Parathyroid adenoma (tissue), 2 donors: Measurements from ENCODE around the gene NDST1.

Experiments
- H2AFZ ChIP-seq: fragments of 300-600 bp; sonication (generic); one replicate; pipeline ENCODE4 v1.7.0; 2017; ENCODE audit warnings: antibody characterized with exemption, mild to moderate bottlenecking
- H3K27ac ChIP-seq: fragments of 300-600 bp; sonication (generic); one replicate; pipeline ENCODE4 v1.7.0; 2017
- H3K27me3 ChIP-seq: fragments of 300-600 bp; sonication (generic); one replicate; pipeline ENCODE4 v1.7.0; 2017; ENCODE audit warnings: low read length; ENCODE audit not compliant: control insufficient read depth, insufficient read depth
- H3K36me3 ChIP-seq: fragments of 300-600 bp; sonication (generic); one replicate; pipeline ENCODE4 v1.7.0; 2017; ENCODE audit warnings: low read length; ENCODE audit not compliant: control insufficient read depth, insufficient read depth
- H3K4me1 ChIP-seq: fragments of 300-600 bp; sonication (generic); one replicate; pipeline ENCODE4 v1.7.0; 2017; ENCODE audit warnings: control low read depth
- H3K4me2 ChIP-seq: fragments of 300-600 bp; sonication (generic); one replicate; pipeline ENCODE4 v1.7.0; 2017; ENCODE audit warnings: low read length
- H3K4me3 ChIP-seq: fragments of 300-600 bp; sonication (generic); one replicate; pipeline ENCODE4 v1.7.0; 2017; ENCODE audit warnings: low read depth, low read length
- H3K79me2 ChIP-seq: fragments of 300-600 bp; sonication (generic); one replicate; pipeline ENCODE4 v1.7.0; 2017; ENCODE audit warnings: control low read depth
- H3K9ac ChIP-seq: fragments of 300-600 bp; sonication (generic); one replicate; pipeline ENCODE4 v1.7.0; 2017; ENCODE audit warnings: mild to moderate bottlenecking
- H3K9me3 ChIP-seq: fragments of 300-600 bp; sonication (generic); one replicate; pipeline ENCODE4 v1.7.0; 2017; ENCODE audit warnings: low read length; ENCODE audit not compliant: control insufficient read depth
- TF ChIP-seq, protein P1 (sequence below): fragments of 300-600 bp; sonication (generic); IDR thresholded peaks from one replicate; pipeline ENCODE4 v1.7.0; 2017; ENCODE audit warnings: antibody characterized with exemption, mild to moderate bottlenecking
- donor health status: primary hyperparathyroidism.

NDST1 gene

GRCh38 chr5:150491876-150492275, 16.1 kb upstream of the NDST1 start:
- no peak overlapping the region for H3K4me3 ChIP-seq
- no peaks in the 10 kb centered on the region for H3K9me3 ChIP-seq
- no peak overlapping the region for H3K4me2 ChIP-seq
- TF ChIP-seq, protein P1, sequence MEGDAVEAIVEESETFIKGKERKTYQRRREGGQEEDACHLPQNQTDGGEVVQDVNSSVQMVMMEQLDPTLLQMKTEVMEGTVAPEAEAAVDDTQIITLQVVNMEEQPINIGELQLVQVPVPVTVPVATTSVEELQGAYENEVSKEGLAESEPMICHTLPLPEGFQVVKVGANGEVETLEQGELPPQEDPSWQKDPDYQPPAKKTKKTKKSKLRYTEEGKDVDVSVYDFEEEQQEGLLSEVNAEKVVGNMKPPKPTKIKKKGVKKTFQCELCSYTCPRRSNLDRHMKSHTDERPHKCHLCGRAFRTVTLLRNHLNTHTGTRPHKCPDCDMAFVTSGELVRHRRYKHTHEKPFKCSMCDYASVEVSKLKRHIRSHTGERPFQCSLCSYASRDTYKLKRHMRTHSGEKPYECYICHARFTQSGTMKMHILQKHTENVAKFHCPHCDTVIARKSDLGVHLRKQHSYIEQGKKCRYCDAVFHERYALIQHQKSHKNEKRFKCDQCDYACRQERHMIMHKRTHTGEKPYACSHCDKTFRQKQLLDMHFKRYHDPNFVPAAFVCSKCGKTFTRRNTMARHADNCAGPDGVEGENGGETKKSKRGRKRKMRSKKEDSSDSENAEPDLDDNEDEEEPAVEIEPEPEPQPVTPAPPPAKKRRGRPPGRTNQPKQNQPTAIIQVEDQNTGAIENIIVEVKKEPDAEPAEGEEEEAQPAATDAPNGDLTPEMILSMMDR = no peak
- no peak overlapping the region for H2AFZ ChIP-seq
- no peaks in the 10 kb centered on the region for H3K27me3 ChIP-seq
- peaks cover 21% of the 10 kb centered on the region for H3K79me2 ChIP-seq
- H3K9ac ChIP-seq = no peak overlapping the region
- peaks cover 26% of the 10 kb centered on the region for H3K4me1 ChIP-seq
- H3K27ac ChIP-seq = no peak overlapping the region
- H3K36me3 ChIP-seq = no peaks in the 10 kb centered on the region

- peaks cover 31% of the 10 kb centered on the region for H3K4me1 ChIP-seq
- H2AFZ ChIP-seq = no peak overlapping the region
- no peaks in the 10 kb centered on the region for H3K27me3 ChIP-seq
- H3K4me3 ChIP-seq = no peak overlapping the region
- TF ChIP-seq, protein P1 = no peak
- no peaks in the 10 kb centered on the region for H3K36me3 ChIP-seq
- H3K4me2 ChIP-seq = no peak overlapping the region
- H3K9ac ChIP-seq = no peak overlapping the region
- no peak overlapping the region for H3K27ac ChIP-seq
- H3K9me3 ChIP-seq = no peaks in the 10 kb centered on the region
- peaks cover 24% of the 10 kb centered on the region for H3K79me2 ChIP-seq
Observed at GRCh38 chr5:150492621-150493020, 15.3 kb upstream of the NDST1 start.

DNA sequence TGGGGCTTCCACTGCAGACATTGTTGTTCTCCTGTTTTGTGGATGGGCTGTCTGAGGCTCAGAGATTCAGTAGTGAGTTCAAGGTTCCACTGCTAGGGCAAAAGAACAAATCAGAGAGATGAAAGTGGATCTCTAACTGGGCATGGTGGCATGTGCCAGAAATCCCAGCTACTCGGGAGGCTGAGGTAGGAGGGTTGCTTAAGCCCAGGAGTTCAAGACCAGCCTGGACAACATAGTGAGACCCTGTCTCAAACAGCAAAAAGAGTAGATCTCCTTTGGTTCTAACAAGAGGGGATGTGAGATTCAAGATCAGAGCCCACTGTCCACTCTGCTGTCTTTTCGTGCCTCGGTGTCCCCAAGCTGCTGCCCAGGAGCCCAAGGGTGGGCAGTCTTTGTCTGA, 11.8 kb upstream of the NDST1 start:
- Histone ChIP-seq H3K79me2 (peaks cover 27% of the 10 kb centered on the region), H3K27ac (peak overlapping the region; percentile 15), H3K9ac (no peak overlapping the region), H3K4me1 (peaks cover 46% of the 10 kb centered on the region), H2AFZ (no peak overlapping the region), H3K9me3 (no peaks in the 10 kb centered on the region), H3K4me2 (no peak overlapping the region), H3K4me3 (no peak overlapping the region), H3K27me3 (no peaks in the 10 kb centered on the region), H3K36me3 (no peaks in the 10 kb centered on the region)
- TF ChIP-seq, protein P1 = no peak

DNA sequence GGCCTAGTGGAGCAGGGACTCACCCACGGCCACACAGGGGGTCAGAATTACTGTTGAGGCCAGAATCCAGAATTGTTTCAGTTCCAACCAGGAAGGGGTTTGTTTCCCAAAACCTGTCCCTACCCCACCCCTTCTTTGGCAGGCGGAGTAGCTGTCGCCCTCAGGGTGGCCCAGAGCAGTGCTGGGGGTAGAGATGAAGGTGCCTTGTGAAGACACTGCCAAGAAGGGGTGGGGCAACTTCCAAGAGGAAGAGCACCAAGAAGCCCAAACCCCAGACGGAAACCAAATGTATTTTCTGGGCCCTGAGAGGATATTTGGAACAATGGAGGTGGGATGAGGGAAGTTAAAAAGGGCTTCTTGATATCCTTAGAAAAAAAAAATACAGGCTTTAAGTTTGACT, 11.4 kb upstream of the NDST1 start:
- peaks cover 48% of the 10 kb centered on the region for H3K4me1 ChIP-seq
- H3K79me2 ChIP-seq = peaks cover 31% of the 10 kb centered on the region
- H3K27ac ChIP-seq = peak overlapping the region; percentile 15
- H3K36me3 ChIP-seq = no peaks in the 10 kb centered on the region
- no peak overlapping the region for H3K4me2 ChIP-seq
- no peak overlapping the region for H2AFZ ChIP-seq
- H3K9me3 ChIP-seq = no peaks in the 10 kb centered on the region
- no peaks in the 10 kb centered on the region for H3K27me3 ChIP-seq
- H3K9ac ChIP-seq = no peak overlapping the region
- TF ChIP-seq, protein P1 = no peak
- no peak overlapping the region for H3K4me3 ChIP-seq

DNA sequence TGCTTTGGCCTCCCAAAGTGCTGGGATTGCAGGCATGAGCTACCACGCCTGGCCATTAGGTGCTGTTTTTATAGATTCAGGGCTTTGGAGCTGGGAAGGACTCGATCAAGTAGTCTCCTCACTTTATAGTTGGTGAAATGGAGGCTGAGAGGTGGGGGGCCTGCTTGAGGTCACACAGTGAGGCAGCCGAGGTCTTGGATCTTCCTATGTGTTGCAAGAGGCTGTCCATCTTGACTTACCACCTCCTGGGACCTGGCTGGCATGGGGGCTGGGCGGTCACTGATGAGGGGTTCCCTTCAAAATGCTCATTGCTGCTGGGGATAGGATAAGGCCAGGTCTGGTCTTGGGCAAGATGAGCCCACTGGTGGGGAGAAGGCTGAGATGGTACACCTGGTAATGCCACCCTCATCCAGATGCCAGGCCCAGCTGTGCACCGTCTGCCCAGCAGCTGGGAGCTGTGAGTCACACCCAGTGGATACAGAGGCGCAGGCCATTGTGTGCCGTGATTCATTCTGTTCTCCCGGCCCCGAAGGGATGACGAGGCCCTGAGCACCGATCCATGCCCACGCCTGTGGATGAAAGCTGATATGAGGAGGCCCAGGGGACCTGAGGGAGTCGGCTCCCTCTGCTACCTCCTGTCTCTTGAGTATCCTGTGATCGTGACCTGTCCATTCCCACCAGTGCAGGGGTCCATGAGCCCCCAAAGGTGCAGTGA, 10.5 kb upstream of the NDST1 start:
- H3K9me3 ChIP-seq = no peaks in the 10 kb centered on the region
- peak overlapping the region; percentile 1 for H3K4me2 ChIP-seq
- H3K4me3 ChIP-seq = no peak overlapping the region
- H3K36me3 ChIP-seq = no peaks in the 10 kb centered on the region
- H3K4me1 ChIP-seq = peaks cover 52% of the 10 kb centered on the region
- peak overlapping the region; percentile 45 for H2AFZ ChIP-seq
- TF ChIP-seq, protein P1 = no peak
- H3K9ac ChIP-seq = no peak overlapping the region
- peaks cover 33% of the 10 kb centered on the region for H3K79me2 ChIP-seq
- H3K27me3 ChIP-seq = no peaks in the 10 kb centered on the region
- H3K27ac ChIP-seq = peak overlapping the region; percentile 63
